HG03175 (cell line): Measurements from ENCODE around the gene ETV6.

Source experiments
- ATAC-seq: cut with Tn5 transposase; IDR thresholded peaks from one replicate; pipeline ENCODE4 v1.9.1; 2021; ENCODE audit warnings: mild to moderate bottlenecking, moderate library complexity; ENCODE audit not compliant: unreplicated experiment

Gene ETV6

DNA sequence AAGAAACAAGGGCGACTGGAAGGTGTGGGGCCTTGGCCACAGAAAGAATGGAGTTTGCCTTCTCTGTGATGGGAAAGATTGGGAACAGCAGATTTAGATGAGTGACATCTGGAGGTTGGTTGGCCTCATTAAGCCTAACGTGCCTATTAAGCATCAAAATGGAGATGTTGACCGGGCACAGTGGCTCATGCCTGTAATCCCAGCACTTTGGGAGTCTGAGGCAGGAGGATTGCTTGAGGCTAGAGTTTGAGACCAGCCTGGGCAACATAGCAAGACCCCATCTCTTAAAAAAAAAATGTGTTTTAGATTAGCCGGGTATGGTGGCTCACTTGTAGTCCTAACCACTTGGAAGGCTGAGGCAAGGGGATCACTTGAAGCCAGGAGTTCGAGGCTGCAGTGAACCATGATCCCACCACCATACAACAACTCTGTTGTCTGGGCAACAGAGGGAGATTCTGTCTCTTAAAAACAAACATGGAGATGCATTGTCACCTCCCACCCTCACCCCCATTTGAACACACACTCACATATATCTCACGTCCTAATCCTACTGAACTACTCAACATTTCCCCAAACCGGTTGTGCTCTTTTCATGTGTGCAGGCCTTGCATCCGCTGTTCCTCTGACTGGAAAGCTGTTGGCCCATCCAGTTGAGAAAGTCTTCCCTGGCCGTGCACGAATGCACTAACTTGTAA is 172.1 kb downstream of the ETV6 start:
- no peak for ATAC-seq

DNA sequence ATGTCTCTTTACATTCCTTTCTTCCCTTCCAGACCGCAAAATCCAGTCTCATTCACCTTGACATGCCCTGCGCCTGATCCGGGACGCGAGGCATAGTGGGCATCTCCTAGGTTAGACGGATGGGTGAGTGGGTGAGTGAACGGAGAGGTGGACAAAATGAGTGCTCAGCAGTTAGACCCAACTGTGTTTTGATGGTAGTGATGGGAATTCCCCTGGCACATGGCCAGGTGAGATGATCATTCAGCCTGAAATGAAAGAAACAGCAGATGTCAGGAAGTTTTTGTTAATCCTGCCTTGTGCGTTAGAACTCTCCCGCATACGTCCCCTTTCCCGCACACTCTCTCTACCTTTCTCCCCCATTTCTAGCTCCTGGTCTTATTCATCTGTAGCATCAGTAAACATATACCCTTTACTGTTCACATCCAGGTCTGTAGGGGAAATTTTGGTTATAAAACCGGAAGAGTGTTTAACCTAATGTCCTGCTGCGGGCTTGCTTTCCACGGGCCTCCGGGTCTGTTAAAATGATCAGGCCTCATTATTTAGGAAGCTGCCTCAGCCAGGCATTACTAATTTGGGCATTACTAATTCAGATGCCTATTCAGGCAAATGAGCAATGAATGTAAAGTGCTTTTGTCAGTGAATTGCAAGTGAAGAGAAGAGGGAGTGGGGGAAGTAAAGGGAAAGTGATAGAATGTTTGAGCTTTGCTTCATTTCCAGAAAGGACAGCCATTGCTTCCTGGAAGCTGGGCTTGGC is 172.8 kb downstream of the ETV6 start:
- peak; percentile 46 for ATAC-seq

DNA sequence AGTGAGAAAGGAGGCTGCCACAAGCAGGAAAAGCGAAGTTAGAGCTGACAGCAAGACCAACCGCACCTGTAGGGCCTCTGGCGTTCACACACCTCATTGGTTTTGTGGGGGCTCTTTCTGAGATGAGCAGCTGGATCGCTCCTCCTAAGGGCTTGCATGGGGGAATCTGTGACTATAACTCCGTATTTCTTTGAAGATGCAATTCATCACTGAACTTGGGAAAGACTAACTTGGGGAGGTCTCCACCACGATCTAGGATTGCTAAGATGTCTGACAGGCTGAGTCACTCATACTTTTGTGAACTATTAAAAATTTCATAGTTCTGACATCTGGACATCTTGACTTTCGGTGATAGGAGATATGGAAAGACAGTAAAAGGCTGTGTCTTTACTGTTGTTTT is 173.6 kb downstream of the ETV6 start:
- no peak for ATAC-seq

DNA sequence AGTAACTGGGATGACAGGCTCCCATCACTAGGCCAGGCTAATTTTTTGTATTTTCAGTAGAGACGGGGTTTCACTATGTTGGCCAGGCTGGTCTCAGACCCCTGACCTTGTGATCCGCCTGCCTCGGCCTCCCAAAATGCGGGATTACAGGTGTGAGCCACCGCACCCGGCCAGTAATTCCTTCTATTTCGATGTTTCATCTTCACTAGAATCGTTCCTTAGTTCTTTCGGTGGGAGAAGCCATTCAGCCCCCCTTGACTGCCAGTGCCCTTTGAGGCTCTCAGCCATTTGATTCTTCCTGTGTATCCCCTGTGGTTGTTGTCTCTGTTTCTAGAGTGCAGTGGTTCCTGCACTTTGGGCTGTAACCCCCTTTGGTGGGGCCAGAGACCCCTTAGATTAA is 174.1 kb downstream of the ETV6 start:
- no peak for ATAC-seq

DNA sequence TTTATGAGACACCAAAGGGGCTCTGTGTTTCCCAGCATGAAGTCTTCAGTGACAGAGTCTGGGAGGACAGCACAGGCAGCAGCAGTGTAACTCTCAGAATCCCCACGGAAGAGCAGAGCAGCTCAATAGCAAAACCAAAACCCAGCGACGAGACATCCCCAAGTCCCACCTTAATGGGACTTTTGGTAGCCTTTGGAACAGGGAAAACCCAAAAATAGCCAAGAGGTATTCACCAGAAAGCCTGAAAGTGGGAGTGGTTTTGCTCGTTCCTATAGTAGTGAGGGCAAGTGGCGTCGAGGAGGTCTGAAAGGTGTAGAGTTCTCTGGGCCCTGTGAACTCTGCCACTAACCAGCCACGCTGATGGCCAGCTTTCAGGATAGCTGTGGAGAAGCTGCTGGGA is 174.6 kb downstream of the ETV6 start:
- no peak for ATAC-seq

DNA sequence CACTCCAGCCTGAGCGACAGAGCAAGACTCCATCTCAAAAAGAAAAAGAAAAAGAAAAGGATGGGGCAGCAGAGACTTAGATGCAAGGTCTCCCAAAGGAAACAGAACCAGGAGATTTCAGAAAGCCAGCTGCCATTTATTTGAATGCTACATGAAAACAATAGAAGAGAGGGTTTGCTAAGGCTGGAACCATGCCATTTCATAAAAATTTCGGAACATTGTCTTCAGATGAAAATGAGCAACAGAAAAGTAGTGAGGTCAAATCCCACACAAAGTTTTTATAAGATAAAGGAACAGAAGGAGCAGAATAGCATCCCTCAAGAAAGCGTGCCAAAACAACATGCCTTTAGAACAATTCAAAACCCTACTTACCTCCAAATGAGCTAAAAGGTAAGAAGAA is 175.3 kb downstream of the ETV6 start:
- ATAC-seq = no peak

DNA sequence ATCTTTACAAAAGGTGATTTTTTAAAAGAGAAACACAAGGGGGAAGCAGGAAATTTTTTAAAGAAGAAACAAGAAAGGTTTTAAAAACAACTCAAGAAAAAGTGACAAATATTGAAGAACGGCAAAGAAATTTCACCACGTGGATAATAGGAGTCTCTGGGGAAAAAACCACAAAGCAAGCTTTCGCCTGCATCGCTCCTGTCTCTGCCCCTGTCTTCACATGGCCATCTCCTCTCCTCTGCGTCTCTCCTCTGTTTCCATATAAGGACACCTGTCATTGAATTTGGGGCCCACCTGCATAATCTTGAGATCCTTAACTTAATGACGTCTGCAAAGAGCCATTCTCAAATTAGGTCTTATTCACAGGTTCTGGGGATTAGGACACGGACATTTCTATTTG is 175.8 kb downstream of the ETV6 start:
- ATAC-seq = no peak

DNA sequence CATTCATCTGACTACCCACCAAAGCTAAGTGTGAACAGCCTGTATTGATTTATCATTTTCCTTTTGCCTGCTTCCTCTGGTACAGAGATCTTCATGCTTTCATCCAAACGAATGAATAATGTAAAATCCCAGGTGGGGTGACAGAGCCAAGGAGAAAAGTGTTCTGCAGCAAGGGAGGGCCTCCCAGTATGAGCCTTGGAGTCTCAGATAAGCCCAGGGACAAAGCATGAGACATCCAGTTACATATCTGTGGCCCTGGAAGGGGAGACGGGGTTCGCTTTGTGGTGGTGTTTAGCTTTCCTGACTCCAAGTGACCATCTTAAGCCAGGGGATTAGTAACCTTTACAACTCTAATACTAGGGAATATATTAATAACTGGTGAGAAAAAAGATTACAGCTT is 177.1 kb downstream of the ETV6 start:
- ATAC-seq = no peak

DNA sequence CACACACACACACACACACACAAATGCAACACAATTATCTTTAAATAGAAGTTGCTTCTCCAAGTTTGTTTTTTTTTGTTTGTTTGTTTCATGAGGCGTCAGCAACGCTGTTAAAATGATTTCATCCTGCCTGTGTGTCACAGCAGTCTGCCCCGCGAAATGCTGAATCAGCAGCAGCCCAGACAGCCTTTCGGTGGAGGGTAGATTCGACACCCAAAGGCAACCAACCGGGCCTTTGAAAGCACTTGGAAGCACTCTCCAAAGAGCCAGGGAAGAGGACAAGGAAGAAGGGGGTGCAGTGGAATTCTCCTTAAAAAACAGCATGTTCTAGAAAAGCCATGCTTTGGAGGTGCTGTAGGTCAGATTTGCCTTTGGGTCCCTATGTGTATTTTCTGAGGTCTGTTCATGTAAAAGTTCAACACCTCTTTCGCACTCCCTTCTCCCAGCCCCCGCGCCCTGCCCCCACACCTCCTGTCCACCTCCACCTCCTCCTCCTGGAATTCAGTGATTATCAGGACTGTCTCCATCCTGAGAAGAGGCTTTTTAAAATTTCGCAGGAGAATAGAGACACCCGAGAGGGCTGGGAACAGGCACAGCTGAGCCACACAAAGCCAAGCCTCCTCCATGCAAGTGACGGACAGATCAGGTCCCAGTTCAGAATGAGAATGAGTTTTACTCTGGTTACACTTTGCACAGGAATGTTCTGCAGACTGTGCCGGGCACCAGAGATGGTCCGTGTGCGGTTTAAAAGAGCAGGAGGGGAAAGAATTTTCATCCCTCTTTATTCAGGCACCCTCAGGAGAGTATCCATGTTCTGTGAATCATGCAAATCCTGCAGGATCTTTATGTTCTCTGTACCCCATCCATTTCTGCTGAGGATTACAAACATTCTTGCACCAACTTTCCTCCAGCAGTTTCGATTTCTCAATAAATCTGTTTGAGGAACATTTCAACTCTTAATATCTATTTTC is 177.9 kb downstream of the ETV6 start:
- no peak for ATAC-seq

DNA sequence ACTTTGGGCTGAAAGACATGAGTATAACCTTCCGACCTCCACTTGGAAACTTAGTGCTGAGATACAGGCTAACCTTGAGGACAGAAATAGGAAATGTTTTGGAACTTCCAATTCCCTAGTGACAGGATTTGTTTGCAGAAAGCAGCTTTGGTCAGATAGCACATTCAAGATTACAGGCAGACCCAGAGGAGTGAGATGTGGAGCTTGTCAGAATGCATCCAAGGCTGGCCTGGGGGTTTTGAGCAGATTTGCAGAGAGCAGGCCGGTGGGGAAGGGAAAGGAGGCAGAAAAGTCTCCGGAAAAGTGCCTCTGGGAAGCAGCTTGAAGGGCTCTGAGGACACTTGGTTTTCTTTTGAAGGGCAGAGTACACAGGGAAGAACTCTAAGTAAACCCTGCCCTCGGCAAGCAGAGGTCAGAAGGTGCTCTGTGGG is 180.3 kb downstream of the ETV6 start:
- ATAC-seq = no peak

DNA sequence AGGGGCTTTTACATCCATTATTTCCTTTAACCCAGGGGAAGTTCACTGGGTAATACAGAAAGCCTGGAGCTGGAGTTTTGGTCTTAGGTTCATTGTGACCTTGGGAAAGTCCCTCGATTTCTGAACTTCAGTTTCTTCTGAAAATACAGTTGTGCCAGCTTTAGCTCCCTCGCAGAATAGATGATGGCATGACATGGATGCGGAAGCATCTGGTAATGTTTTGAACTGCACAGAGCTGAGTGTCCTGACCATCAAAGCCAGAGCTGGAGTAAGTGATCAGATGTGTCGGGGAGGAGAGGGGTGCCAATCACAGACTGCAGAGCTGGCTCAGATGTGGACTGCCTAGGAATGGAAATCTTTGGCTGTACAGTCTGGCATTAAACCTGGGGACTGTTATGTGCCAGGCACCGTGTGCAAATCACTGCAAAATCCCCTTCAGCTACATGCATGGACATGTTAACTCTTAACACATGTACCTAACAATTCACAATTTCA is 180.9 kb downstream of the ETV6 start:
- ATAC-seq = no peak

DNA sequence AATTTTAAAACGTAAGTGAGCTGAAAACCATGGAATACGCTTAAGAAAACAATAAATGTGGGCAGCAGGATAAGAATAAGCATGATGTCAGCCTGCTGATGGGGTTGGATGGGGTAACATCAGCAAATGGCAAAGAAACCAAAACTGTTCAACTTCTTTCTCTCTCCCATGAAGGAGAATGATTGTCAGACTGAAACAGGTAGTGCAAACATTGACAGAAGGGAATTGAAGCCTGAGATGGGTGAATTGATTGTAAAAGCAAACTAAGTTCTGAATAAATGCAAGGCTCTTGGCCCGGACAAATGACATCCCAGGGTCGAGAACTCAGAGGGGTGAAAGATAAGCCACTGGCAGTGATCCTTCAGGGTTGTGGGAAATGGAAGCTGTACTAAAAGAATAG is 182.6 kb downstream of the ETV6 start:
- ATAC-seq = peak; percentile 37

DNA sequence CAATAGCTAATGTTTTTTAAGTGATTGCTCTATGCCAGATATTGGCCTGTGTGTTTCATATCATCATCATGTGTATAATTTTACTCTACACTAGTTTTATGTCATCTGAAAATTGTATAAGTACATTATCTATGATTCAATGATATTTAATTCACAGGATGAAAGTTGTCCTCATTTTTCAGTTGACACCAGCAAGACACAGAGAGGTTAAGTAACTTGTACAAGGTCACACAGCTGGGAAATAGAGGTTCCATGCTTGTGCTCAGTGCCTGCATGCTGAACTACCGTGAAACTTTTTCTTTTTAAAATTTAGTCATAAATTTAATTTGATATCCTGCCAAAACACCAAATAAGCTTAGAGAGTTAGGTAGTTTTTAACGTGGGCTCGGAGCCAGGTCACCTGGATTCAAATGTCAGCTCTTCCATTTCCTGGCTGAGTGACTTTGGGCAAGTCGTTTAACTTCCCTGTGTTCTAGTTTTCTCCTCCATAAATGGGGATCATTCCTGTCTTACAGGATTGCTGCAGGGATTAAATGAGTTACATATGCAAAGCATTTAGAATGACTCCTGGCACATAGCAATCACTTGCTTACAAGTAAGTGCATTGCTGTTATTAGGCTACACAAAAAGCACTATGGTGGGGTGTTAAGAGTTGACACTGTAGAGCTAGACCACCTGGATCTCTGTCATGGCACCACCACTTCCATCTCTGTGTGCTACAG is 183.9 kb downstream of the ETV6 start:
- no peak for ATAC-seq

DNA sequence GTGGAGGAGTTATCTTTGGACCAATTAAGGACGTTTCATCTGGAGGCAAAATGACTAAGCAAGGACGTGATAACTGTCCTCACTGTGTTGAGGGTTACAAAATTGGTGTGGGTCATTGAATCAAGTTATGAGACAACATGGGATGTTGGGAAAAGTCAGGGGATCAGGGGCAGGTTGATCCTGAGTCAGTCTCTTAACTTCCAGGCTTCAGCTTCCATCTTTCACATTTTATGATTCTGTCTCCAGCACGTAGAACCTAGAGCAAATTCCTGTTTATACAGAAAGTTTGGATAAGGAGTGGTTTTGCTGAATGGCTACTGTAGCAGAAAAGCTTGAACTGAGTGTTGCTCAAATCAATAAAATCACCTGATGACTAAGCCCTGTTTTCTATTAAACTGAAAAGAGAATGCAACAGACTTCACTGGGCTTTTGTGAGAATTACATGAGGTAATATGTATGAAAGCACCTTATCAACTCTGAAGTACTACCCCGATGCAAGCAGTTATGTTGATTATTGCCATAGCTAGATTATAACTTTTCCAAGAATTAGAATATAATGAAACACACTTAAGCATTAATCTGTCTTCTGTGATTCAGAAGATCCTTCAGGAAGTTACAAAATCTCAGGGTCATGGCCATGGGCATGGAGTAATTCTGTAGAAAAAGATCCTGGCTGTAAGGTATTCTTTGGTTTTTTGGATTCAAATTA is 184.8 kb downstream of the ETV6 start:
- no peak for ATAC-seq

DNA sequence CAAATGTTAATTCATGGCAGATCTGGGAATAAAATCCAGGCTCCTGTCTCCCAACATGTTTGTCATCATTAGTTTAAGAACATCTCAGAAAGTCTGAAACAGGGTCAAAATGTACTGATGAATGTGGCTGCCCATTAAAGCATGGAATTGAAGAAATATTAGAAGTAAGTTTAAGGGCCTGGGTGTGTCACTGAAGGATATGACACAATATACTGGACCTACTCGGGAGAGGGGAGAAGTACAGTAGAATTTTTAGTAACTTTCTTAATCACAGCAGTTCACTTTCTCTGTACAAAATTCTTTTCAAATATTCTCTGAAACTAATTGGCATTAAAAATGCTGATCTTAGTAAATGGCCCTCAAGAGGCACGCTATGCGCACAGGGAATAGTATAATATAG is 185.5 kb downstream of the ETV6 start:
- ATAC-seq = no peak

DNA sequence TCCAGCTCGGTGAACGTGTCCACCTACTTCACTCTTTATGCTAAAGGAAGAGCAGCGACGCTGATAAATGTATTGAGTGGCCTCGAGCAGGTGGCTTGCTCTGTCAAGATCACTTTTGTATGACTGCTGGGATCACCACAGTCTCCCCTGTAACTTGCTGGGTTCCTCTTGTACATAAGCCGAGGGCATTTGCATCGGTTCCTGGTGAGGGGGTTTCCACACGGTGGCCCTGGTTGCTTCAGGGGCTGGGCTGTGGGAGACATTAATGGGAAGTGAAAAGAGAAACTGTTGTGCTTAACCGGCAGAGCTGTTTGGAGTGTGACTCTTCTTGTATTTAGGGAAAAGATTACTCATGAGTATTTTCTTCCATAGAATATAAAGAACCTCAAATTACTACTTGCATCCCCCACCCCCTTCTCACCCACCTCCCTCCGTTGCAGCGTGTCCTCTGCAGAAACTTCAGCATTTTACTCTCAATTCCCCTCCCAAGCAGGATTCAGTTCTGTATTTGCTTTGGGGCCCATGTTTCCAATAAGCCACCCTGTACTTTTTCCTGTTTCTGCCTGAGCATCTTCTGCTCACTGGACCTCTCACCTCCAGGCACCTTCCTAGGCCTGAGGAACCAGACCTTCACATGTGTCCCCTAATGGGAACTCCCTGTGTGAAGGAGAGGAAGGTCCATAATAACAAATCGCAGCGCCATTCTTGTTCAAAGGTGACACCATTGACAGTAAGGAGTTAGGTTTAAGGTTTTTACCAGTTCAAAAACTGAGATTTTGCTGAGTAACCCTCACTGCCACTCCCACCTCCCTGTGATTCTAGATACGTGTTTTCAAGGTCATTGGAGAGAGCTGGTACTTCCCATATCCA is 187.0 kb downstream of the ETV6 start:
- ATAC-seq = peak; percentile 92

DNA sequence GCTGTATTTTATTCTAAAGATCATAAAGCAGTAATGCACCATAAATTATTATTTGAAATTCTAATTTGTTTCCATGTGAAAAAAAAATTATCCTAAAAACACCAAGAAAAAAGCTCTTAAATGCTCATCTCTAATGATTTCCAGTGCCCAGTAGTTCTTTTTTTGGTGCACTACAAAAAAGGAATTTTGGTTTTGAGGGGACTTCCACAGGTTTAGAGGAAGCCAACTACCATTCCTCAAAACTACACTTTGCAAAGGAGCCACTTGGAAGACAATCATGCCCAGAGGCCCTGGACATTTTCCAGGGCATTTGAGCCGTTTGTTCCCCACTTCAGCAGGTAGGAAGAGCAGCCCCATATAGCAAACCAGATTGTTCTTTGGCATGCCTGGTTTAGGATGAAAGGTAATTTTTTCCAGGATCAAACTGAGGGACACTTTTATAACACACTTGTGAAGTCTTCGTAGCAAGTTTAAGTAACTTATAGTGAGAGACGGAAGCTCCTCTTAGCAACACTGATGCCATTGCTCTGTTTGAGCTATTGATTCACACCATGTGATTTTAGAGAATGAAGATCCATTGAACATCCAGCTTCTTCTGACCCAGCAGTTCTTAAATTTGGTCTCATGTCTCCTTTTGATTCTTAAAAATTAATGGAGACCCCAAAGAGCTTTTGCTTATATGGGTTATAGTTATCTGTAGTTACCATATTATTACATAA is 187.9 kb downstream of the ETV6 start:
- no peak for ATAC-seq

DNA sequence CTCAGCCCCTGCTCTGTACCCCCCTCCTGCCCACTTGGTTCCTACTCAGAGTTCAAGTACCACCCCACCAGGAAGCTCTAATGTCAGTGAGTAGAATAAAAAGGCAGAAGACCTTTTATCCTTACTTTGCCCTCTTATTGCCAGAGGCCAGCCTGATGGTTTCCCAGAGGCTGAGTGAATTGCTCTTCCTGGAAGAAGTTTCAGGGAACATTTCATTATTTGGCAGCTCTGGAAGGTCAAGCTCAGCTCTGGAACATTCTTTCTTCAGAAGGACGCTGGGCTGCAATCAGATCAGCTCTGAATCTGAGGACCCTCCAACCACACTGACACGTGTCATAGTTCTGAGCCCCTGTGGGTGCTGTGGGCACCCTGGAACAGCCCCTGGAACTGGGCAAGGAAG is 188.9 kb downstream of the ETV6 start:
- no peak for ATAC-seq
